Measurements from ENCODE around the gene MAD1L1.

- TF ChIP-seq GATA2 (IDR thresholded peaks at IDR 0.05; ENCODE audit: low read depth, low read length) (no peak), GATA3 (IDR thresholded peaks at IDR 0.05; ENCODE audit: low read depth, low read length) (no peak)
Observed at GRCh38 chr7:2048531-2048930, 184.2 kb downstream of the MAD1L1 start.
